SK-N-SH (cell line): ENCODE results near the gene FBXO21.

Experiments used
- ELF1 ChIP-seq: IDR thresholded peaks from 2 replicates; pipeline ENCODE4 v1.4.0; 2012
- EZH2phosphoT487 ChIP-seq: fragments of 200-600 bp; sonication (generic); IDR thresholded peaks from 2 replicates; pipeline ENCODE4 v1.6.1; 2017; ENCODE audit warnings: low read depth, mixed run types, mild to moderate bottlenecking, antibody characterized with exemption, moderate library complexity, borderline replicate concordance
- FOSL2 ChIP-seq: IDR thresholded peaks from 2 replicates; pipeline ENCODE4 v1.4.0; 2012; ENCODE audit warnings: low read depth, mild to moderate bottlenecking, moderate library complexity, borderline replicate concordance
- POLR2AphosphoS5 ChIP-seq: IDR thresholded peaks from 2 replicates; pipeline ENCODE4 v1.6.1; 2012; ENCODE audit warnings: low read depth, low read length
- TF ChIP-seq, protein P1 (sequence below): IDR thresholded peaks from 2 replicates; pipeline ENCODE4 v1.4.0; 2012; ENCODE audit warnings: low read depth, borderline replicate concordance
- TF ChIP-seq, protein P2 (sequence below): fragments of 200-600 bp; sonication (generic); IDR thresholded peaks from 2 replicates; pipeline ENCODE4 v1.6.1; 2017; ENCODE audit warnings: antibody characterized with exemption, mild to moderate bottlenecking, moderate library complexity
- TF ChIP-seq, protein P3 (sequence below): IDR thresholded peaks from 2 replicates; pipeline ENCODE4 v1.4.0; 2012; ENCODE audit warnings: low read depth

DNA sequence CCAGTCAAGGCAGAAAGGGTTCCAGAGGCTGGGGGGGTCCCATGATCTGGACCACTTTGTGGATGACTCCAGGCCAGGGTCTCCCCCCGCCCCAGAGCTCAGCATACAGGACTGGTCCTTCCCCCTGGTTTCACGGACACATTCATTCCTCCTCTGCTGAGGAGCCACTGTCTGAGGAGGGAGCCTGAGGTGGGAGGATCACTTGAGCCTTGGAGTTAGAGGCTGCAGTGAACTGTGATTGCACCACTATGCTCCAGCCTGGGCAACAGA lies 97.8 kb downstream of the FBXO21 start:
- TF ChIP-seq POLR2AphosphoS5, result no peak
- TF ChIP-seq, protein P1, sequence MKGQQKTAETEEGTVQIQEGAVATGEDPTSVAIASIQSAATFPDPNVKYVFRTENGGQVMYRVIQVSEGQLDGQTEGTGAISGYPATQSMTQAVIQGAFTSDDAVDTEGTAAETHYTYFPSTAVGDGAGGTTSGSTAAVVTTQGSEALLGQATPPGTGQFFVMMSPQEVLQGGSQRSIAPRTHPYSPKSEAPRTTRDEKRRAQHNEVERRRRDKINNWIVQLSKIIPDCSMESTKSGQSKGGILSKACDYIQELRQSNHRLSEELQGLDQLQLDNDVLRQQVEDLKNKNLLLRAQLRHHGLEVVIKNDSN, result no peak
- TF ChIP-seq, protein P2, sequence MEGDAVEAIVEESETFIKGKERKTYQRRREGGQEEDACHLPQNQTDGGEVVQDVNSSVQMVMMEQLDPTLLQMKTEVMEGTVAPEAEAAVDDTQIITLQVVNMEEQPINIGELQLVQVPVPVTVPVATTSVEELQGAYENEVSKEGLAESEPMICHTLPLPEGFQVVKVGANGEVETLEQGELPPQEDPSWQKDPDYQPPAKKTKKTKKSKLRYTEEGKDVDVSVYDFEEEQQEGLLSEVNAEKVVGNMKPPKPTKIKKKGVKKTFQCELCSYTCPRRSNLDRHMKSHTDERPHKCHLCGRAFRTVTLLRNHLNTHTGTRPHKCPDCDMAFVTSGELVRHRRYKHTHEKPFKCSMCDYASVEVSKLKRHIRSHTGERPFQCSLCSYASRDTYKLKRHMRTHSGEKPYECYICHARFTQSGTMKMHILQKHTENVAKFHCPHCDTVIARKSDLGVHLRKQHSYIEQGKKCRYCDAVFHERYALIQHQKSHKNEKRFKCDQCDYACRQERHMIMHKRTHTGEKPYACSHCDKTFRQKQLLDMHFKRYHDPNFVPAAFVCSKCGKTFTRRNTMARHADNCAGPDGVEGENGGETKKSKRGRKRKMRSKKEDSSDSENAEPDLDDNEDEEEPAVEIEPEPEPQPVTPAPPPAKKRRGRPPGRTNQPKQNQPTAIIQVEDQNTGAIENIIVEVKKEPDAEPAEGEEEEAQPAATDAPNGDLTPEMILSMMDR, result no peak
- TF ChIP-seq EZH2phosphoT487, result no peak
- TF ChIP-seq, protein P3, sequence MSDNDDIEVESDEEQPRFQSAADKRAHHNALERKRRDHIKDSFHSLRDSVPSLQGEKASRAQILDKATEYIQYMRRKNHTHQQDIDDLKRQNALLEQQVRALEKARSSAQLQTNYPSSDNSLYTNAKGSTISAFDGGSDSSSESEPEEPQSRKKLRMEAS, result no peak
- no peak for TF ChIP-seq ELF1
- no peak for TF ChIP-seq FOSL2
